NCI-H1105 (cell line): ENCODE data around the gene UQCR10.

Source experiments
- DNase-seq: peaks from one replicate; lab custom pipeline; 2025; lab: John Stamatoyannopoulos, UW

Gene UQCR10

GRCh38 chr22:29798318-29798717, 31.1 kb downstream of the UQCR10 start:
- DNase-seq = no peak

GRCh38 chr22:29798801-29799200, 31.6 kb downstream of the UQCR10 start:
- no peak for DNase-seq

- no peak for DNase-seq
These were observed 32.1 kb downstream of the UQCR10 start for GRCh38 chr22:29799217-29799680.

- no peak for DNase-seq
These were observed 34.0 kb downstream of the UQCR10 start for GRCh38 chr22:29801153-29801552.

GRCh38 chr22:29801796-29802195, 34.6 kb downstream of the UQCR10 start:
- DNase-seq = no peak

GRCh38 chr22:29803190-29803589, 36.0 kb downstream of the UQCR10 start:
- DNase-seq = no peak

- no peak for DNase-seq
These were observed 37.8 kb downstream of the UQCR10 start for GRCh38 chr22:29804985-29805384.

GRCh38 chr22:29806196-29806595, 39.0 kb downstream of the UQCR10 start:
- no peak for DNase-seq

GRCh38 chr22:29810216-29810615, 43.0 kb downstream of the UQCR10 start:
- no peak for DNase-seq

- no peak for DNase-seq
These were observed 44.2 kb downstream of the UQCR10 start for GRCh38 chr22:29811377-29811776.

GRCh38 chr22:29813126-29813525, 46.0 kb downstream of the UQCR10 start:
- no peak for DNase-seq

GRCh38 chr22:29813563-29813962, 46.4 kb downstream of the UQCR10 start:
- DNase-seq = no peak

GRCh38 chr22:29814003-29814402, 46.8 kb downstream of the UQCR10 start:
- no peak for DNase-seq

- DNase-seq = no peak
These were observed 48.4 kb downstream of the UQCR10 start for GRCh38 chr22:29815580-29815979.

GRCh38 chr22:29816128-29816527, 49.0 kb downstream of the UQCR10 start:
- DNase-seq = no peak

GRCh38 chr22:29816539-29816938, 49.4 kb downstream of the UQCR10 start:
- no peak for DNase-seq

GRCh38 chr22:29816980-29817379, 49.8 kb downstream of the UQCR10 start:
- DNase-seq = no peak

- no peak for DNase-seq
These were observed 50.6 kb downstream of the UQCR10 start for GRCh38 chr22:29817724-29818123.

- no peak for DNase-seq
These were observed 52.3 kb downstream of the UQCR10 start for GRCh38 chr22:29819501-29819900.
